Gastrocnemius medialis (tissue), 4 donors: ENCODE data around the gene IFI16. TPM values are rescaled to one million over a fixed set of nuclear protein-coding genes. Genes with fewer than 3 reads are reported as not detected.
"Not testable (repeated sequence)": the region's sequence is repeated elsewhere in the genome, so short reads cannot be mapped to it uniquely, and the experiment has no call there.

Experiments used
- ATAC-seq, 2 donors: fragments of 150-250 bp; one replicate each; pipeline ENCODE4 v1.9.1; 2016
- DNase-seq, 2 donors: peaks; one replicate each; pipeline ENCODE4 v3.0.0-alpha.2; 2019
- H3K27ac ChIP-seq, 4 donors: fragments of 200-600 bp; sonication (generic); 1 replicate in 1 of 4; 2 replicates in 3 of 4; pipeline ENCODE4 v1.5.1; 2016 to 2018; ENCODE audit warnings: mild to moderate bottlenecking in 2 of 4, moderate library complexity in 1 of 4
- H3K27me3 ChIP-seq, 3 donors: fragments of 200-600 bp; sonication (generic) in 2 of 3; 1 replicate in 1 of 3; 2 replicates in 2 of 3; pipeline versions ENCODE4 v1.5.1 to v1.6.0; 2016 to 2019; ENCODE audit warnings: mild to moderate bottlenecking in 1 of 3, moderate library complexity in 1 of 3
- H3K36me3 ChIP-seq, 2 donors: fragments of 200-600 bp; sonication (generic) in 1 of 2; one replicate each; pipeline ENCODE4 v1.5.1; 2017 to 2018
- H3K4me1 ChIP-seq, 2 donors: fragments of 200-600 bp; sonication (generic) in 1 of 2; one replicate each; pipeline ENCODE4 v1.5.1; 2016 to 2017; ENCODE audit warnings: mild to moderate bottlenecking in 2 of 2
- H3K4me3 ChIP-seq, 4 donors: fragments of 200-600 bp; sonication (generic) in 3 of 4; 1 replicate in 1 of 4; 2 replicates in 3 of 4; pipeline ENCODE4 v1.5.1; 2016 to 2019; ENCODE audit warnings: mild to moderate bottlenecking in 2 of 4
- H3K9me3 ChIP-seq, 3 donors: fragments of 200-600 bp; sonication (generic) in 2 of 3; 1 replicate in 1 of 3; 2 replicates in 2 of 3; pipeline ENCODE4 v1.5.1; 2016 to 2019
- POLR2A ChIP-seq, 2 donors: fragments of 450-650 bp; IDR thresholded peaks; one replicate each; pipeline ENCODE4 v1.6.1; 2017; ENCODE audit warnings: antibody characterized with exemption in 2 of 2, mild to moderate bottlenecking in 2 of 2, moderate library complexity in 2 of 2
- in situ Hi-C, 4 donors: fragments of 200-750 bp; cut with MboI; loops; one replicate each; pipeline versions ENCODE4 v1.15.0 to v1.8.0; 2017; ENCODE audit warnings: low sequenced_read_pairs in 4 of 4
- intact Hi-C: fragments of 100-400 bp; cut with DNase I; formaldehyde crosslinking; loops from one replicate; pipeline ENCODE4 v1.15.1; 2023; ENCODE audit warnings: low total_unique reads
- total RNA-seq, 4 donors: library from RNA; depleted of rRNA; stranded (reverse); fragments of >200 nt; gene quantifications; one replicate each; pipeline versions ENCODE4 v1.1.0 to v1.2.3, GENCODE V29; 2016
- TF ChIP-seq, protein P1 (sequence below), 5 experiments: fragments of 450-650 bp in 3 of 5; fragments of 200-600 bp in 2 of 5; sonication (generic) in 2 of 5; IDR thresholded peaks in 4 of 5; conservative IDR thresholded peaks in 1 of 5; 1 replicate in 4 of 5; 2 replicates in 1 of 5; pipeline ENCODE4 v1.5.1; 2016 to 2019; ENCODE audit warnings: antibody characterized with exemption in 5 of 5, mild to moderate bottlenecking in 3 of 5, moderate library complexity in 3 of 5

IFI16 gene
- total RNA-seq, 4 donors from 2014 or later: 13.5 to 18.5 (median 14.2) TPM

DNA sequence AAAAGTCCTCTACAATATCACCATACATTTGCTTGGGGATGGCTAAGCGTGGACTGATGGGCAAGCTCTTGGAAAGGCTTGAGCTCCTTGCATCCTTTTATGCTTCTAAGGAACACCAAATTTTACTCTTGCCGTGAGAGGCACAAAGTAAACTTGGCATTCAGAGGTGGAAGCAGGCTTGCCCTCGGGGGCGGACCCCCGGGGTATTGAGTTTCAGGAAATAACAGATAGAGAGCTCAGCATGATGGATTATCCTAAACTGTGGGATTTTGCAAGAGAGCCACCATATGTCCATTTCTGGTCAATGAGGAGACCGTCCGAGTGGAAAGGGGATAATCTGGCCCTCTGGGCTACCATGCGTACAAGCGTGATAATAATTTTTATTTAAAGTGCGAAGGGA is 14.0 kb downstream of the IFI16 start:
- no peak overlapping the region for H3K27ac ChIP-seq
- in situ Hi-C loops (no loop called here), intact Hi-C loops (no loop called here)
- DNase-seq: no peak
- H3K4me1 ChIP-seq: peaks cover 0 to 3% of the 10 kb centered on the region in 2 donors
- H3K36me3 ChIP-seq: no peaks in the 10 kb centered on the region
- H3K9me3 ChIP-seq: no peaks in the 10 kb centered on the region
- ATAC-seq: no peak
- no peaks in the 10 kb centered on the region for H3K27me3 ChIP-seq
- H3K4me3 ChIP-seq: no peak overlapping the region
- no peak for TF ChIP-seq POLR2A (IDR thresholded peaks at IDR 0.05)
- TF ChIP-seq, protein P1, sequence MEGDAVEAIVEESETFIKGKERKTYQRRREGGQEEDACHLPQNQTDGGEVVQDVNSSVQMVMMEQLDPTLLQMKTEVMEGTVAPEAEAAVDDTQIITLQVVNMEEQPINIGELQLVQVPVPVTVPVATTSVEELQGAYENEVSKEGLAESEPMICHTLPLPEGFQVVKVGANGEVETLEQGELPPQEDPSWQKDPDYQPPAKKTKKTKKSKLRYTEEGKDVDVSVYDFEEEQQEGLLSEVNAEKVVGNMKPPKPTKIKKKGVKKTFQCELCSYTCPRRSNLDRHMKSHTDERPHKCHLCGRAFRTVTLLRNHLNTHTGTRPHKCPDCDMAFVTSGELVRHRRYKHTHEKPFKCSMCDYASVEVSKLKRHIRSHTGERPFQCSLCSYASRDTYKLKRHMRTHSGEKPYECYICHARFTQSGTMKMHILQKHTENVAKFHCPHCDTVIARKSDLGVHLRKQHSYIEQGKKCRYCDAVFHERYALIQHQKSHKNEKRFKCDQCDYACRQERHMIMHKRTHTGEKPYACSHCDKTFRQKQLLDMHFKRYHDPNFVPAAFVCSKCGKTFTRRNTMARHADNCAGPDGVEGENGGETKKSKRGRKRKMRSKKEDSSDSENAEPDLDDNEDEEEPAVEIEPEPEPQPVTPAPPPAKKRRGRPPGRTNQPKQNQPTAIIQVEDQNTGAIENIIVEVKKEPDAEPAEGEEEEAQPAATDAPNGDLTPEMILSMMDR (IDR thresholded peaks at IDR 0.05 in 4 of 5, conservative IDR thresholded peaks at IDR 0.05 in 1 of 5): no peak

DNA sequence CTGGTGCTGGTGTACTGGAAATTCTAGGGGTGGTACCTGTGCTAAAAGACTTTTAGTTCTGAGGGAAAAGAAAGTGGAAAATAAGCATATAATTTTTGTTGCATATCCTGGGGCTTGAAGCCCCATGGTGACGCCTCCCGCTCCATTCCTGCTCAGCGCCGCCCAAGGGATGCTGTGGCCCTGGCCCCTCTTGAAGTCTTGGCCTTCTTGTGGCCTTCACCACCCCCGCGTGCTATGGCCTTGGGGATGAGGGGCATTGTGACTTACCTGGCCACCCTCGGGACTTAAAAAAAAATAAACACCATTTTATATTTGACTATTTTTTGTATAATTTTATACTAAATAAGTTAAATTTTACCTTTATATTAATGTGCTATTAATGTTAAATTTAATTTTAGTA is 15.3 kb downstream of the IFI16 start:
- intact Hi-C loops (no loop called here), in situ Hi-C loops (no loop called here)
- no peak for ATAC-seq
- DNase-seq: no peak
- no peaks in the 10 kb centered on the region for H3K9me3 ChIP-seq
- no peak for TF ChIP-seq POLR2A (IDR thresholded peaks at IDR 0.05)
- TF ChIP-seq, protein P1 (IDR thresholded peaks at IDR 0.05 in 4 of 5, conservative IDR thresholded peaks at IDR 0.05 in 1 of 5): no peak
- H3K27ac ChIP-seq: no peak overlapping the region
- H3K27me3 ChIP-seq: no peaks in the 10 kb centered on the region
- no peaks in the 10 kb centered on the region for H3K36me3 ChIP-seq
- peaks cover 0 to 3% of the 10 kb centered on the region in 2 donors for H3K4me1 ChIP-seq
- no peak overlapping the region for H3K4me3 ChIP-seq

DNA sequence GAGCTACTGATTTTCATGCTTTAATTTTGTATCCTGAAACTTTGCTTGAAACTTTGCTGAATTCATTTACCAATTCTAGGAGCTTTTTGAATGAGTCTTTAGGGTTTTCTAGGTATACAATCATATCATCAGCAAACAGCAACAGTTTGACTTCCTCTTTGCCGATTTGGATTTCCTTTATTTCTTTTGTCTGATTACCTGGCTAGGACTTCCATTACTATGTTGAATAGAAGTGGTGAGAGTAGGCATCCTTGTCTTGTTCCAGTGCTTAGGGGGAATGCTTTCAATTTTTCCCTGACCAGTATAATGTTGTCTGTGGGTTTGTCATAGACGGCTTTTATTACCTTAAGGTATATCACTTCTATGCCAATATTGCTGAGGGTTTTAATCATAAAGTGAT is 17.1 kb downstream of the IFI16 start:
- H3K4me1 ChIP-seq, in situ Hi-C loops: not testable (repeated sequence)

DNA sequence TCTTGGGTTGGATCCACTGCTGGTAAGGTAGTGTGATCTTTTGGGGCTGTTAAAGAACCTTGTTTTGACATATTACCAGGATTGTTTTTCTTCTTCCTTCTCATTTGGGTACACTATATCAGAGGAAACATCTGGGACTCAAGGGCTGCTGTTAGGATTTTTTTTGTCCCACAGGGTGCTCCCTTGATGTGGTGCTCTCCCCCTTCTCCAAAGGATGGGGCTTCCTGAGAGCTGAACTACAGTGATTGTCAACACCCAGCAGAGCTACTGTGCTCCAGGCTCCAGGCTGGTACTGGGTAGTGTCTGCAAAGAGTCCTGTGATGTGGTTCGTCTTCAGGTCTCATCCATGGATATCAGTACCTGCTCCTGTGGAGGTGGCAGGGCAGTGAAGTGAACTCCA is 20.6 kb downstream of the IFI16 start:
- no peak overlapping the region for H3K27ac ChIP-seq
- no peak for TF ChIP-seq POLR2A (IDR thresholded peaks at IDR 0.05)
- TF ChIP-seq, protein P1 (IDR thresholded peaks at IDR 0.05 in 4 of 5, conservative IDR thresholded peaks at IDR 0.05 in 1 of 5): no peak
- H3K9me3 ChIP-seq: no peaks in the 10 kb centered on the region
- intact Hi-C loops (no loop called here), in situ Hi-C loops (no loop called here)
- no peak for DNase-seq
- H3K36me3 ChIP-seq: peaks cover 0 to 8% of the 10 kb centered on the region in 2 donors
- no peaks in the 10 kb centered on the region for H3K27me3 ChIP-seq
- no peak overlapping the region for H3K4me3 ChIP-seq
- no peak for ATAC-seq
- peaks cover 0 to 9% of the 10 kb centered on the region in 2 donors for H3K4me1 ChIP-seq

More for the DNA sequence above, 17.1 kb downstream of the IFI16 start:
- H3K9me3 ChIP-seq, intact Hi-C loops, H3K4me3 ChIP-seq, H3K27me3 ChIP-seq, H3K27ac ChIP-seq, H3K36me3 ChIP-seq, DNase-seq, ATAC-seq: not testable (repeated sequence)

DNA sequence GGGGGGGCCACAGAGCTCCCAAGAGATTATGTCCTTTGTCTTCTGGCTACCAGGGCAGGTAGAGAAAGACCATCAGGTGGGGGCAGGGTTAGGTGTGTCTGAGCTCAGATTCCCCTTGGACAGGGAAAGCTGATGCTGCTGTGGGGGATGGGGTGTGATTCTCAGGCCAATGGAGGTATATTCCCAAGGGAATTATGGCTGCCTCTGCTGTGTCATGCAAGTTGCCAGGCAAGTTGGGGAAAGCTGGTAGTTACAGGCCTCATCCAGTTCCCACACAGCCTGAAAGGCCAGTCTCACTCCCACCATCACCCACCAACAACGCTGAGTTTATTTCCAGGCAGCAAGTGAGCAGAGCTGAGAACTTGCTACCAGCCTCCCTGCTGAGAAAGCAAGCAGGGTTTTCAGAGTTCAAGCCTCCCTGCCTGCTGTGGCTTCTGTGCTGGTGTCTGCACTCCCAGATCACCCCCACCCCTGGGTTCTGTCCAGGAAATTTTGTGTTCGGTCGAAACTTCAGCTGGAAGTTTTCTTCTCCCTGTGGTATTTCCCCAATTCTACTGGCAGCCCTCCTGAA is 21.3 kb downstream of the IFI16 start:
- Histone ChIP-seq H3K4me1 (peaks cover 0 to 9% of the 10 kb centered on the region in 2 donors), H3K36me3 (peaks cover 0 to 8% of the 10 kb centered on the region in 2 donors), H3K9me3 (no peaks in the 10 kb centered on the region), H3K27ac (no peak overlapping the region), H3K4me3 (no peak overlapping the region), H3K27me3 (no peaks in the 10 kb centered on the region)
- intact Hi-C loops: no loop called here
- in situ Hi-C loops: no loop called here
- ATAC-seq (no peak), DNase-seq (no peak)
- no peak for TF ChIP-seq POLR2A (IDR thresholded peaks at IDR 0.05)
- TF ChIP-seq, protein P1 (IDR thresholded peaks at IDR 0.05 in 4 of 5, conservative IDR thresholded peaks at IDR 0.05 in 1 of 5): no peak
